ENCODE results near the gene SLC35D2.
"Not testable (repeated sequence)": the region's sequence is repeated elsewhere in the genome, so short reads cannot be mapped to it uniquely, and the experiment has no call there.

The SLC35D2 gene

GRCh38 chr9:96399325-96399633 lies 15.8 kb upstream of the SLC35D2 start:
- DNase-seq = no peak

- DNase-seq = no peak
These were observed 15.2 kb upstream of the SLC35D2 start for GRCh38 chr9:96398582-96399324.

DNA sequence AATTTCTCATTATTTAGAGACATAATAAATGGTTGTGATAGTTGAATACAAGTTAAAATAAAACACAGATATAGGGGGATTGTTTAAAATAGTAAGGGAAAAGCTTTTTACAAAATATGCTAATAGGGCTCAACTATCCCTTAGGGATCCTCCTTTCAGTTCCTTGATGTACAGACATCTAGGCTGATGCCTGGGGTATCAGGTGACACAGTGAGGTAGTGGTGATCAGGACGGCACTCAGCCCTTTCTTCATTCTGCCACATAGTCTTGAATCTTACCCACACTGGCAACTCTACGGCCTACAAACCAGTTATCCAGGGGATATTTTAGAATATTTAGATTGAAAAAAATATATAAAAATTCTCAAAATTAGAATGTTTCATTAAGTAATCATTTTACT lies 12.5 kb upstream of the SLC35D2 start:
- DNase-seq = no peak

- no peak for DNase-seq
These were observed 11.5 kb upstream of the SLC35D2 start for GRCh38 chr9:96394832-96395496.

- no peak for DNase-seq
These were observed 8.8 kb upstream of the SLC35D2 start for GRCh38 chr9:96392263-96392662.

- DNase-seq = no peak
These were observed 7.7 kb upstream of the SLC35D2 start for GRCh38 chr9:96391021-96391765.

DNA sequence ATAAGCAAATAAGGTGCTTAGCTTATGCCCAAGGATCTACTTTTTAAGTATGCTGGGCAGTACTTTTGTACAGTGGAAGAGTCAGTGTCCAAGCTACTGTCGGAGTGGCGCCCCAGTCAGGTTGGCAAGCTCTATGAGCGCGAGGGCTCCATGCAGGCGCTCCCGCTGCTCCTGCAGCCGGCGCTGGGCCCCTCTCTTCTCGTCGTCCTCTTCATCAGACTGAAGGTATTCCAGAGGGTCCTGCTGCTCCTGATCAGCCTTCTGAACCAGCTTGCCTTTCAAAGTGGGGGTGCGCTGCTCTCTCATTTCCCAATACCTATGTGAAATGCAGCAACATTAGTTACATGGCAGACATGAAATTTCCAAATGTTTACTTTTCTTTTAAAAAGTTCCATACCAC lies 4.6 kb upstream of the SLC35D2 start:
- DNase-seq = no peak

DNA sequence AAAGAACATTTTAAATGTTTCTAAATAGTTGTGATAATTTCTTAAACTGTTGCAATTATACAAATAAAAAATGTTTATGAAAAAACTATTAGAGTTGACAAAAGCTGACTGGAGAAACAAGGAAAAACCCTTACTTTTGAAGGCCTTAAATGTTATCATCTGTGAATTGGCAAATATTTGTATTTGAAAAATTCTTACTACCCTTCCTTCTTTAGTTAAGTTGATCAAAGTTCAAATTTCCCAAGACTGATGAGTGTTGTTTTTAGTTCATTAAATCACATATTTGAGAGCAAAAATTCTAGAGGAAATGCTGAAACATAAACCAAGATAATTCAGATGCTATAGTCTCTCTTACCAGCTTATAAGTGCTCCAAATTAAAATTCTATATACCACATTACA lies 2.6 kb upstream of the SLC35D2 start:
- DNase-seq = no peak

DNA sequence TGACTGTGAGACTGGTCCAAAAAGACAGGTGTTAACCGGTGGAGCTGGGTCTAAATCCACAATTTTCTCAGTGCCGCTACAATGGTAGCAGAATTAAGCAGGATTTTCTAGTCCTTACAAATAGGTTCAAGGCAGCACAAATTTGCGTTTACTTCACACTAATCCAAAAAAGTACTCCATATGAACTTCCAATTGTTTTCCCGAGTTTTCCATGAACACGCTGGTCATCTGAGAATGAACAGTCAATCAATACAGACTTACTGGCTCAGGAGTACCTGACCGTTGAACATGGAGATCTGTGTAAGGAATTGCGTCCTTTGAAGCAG lies 709 bp downstream of the SLC35D2 start:
- no peak for DNase-seq

GRCh38 chr9:96382175-96382574 lies 1.3 kb downstream of the SLC35D2 start:
- no peak for DNase-seq

DNA sequence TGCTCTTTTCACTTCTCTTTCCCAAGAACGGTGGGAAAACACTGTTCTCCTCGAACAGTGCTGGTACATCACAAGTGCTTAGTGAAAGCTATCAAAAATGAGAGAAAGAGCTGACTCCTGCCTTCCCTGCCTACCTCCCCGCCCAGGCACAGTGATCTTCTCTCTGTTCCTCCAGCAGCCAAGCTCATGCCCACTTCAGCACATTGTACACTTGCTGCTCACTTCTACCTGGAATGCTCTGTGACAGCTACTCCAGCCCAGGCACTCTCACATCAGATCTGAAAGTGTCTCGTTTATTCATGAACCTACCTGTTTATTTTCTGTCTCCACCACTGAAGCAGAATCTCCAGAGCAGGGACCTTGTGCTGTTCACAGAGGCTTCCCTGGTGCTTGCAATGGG lies 1.8 kb downstream of the SLC35D2 start:
- no peak for DNase-seq

DNA sequence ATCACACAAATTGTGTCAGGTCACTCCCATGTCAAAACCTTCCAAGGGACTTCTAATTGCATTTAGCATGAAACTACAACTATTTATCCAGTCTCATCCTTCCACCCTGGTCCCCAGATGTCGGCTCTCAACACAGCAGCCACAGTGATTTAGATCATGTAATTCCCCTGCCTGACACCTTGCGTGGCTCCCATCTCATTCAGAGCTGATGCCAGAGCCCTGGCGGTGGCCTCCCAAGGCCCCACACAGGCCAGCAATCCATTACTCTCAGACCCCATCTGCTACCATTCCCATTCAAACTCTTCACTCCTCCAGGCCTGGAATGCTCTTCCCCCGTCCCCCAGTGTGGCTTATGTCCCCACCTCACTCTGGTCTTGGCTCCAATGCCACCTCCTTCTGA lies 2.4 kb downstream of the SLC35D2 start:
- no peak for DNase-seq

DNA sequence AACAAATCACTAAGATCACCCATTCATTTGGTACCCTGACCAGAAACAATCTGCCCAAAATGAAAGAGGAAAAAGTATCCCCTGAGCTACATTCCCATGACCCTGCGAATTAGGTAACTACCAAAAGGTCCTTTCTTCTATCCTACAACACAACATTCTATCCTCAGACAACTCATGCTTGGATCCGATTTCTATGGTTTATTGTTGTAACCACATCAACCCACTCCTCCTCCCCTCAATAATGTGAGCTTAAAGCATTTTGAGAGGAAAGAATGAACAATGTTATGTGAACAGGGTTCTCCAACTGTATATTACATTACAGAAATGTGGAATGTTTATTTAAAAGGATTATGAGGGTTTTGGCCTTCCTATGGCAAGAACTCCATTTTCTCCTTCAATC lies 4.0 kb downstream of the SLC35D2 start:
- DNase-seq = no peak

DNA sequence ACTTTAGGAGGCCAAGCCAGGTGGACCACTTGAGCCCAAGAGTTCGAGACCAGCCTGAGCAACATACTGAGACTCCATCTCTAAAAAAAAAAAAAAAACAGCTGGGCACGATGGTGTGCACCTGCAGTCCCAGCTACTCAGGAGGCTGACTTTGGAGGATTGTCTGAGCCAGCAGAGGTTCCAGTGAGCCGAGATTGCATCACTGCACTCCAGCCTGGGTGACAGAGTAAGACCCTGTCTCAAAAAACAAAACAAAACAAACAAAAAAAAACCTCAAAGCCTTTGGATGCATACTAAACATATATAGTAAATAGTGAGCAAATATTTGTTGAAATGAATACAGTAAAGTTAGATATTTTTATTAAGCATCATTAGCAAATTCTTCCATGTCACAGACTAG lies 5.3 kb downstream of the SLC35D2 start:
- DNase-seq = no peak

- DNase-seq = no peak
These were observed 6.3 kb downstream of the SLC35D2 start for GRCh38 chr9:96376891-96377874.

DNA sequence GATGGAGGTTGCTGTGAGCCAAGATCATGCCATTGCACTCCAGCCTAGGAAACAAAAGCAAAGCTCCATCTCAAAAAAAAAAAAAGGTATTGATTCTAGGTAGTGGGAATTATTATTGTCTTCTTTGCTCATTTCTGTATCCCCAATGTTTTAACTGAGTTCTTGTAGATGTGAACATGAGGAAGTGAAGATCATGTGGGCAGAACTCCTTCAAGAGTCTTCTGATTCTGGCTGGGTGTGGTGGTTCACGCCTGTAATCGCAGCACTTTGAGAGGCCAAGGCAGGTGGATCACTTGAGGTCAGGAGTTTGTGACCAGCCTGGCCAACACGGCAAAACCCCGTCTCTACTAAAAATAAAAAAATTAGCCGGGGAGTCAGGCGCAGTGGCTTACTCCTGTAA lies 8.0 kb downstream of the SLC35D2 start:
- DNase-seq = not testable (repeated sequence)

GRCh38 chr9:96367943-96368342 lies 15.6 kb downstream of the SLC35D2 start:
- no peak for DNase-seq

- no peak for DNase-seq
These were observed 20.1 kb downstream of the SLC35D2 start for GRCh38 chr9:96363175-96363967.

DNA sequence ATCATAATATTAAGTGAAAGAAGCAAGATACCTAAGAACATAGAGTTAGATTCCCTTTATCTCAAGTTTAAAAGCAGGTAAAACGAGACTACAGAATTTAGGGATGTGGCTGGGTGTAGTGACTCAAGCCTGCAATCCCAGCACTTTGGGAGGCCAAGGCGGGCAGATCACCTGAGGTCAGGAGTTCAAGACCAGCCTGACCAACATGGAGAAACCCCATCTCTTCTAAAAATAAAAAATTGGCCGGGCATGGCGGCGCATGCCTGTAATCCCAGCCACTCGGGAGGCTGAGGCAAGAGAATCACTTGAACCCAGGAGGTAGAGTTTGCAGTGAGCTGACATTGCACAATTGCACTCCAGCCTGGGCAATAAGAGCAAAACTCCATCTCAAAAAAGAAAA lies 21.4 kb downstream of the SLC35D2 start:
- not testable (repeated sequence) for DNase-seq

DNA sequence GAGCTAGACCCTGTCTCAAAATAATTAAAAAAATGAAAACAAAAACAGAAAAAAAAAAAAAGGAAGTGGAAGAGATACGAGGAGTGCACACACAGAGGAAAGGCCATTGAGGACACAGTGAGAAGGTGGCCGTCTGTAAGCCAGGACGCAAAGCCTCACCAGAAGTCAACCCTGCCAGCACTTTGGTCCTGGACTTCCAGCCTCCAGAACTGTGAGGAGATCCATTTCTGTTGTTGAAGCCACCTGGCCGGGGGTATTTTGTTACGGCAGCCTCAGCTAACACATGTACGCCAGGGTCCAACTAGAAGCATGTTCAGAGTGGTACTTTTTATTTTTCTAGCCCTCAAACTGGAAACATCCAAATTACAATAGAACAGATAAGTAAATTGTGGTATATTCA lies 21.8 kb downstream of the SLC35D2 start:
- DNase-seq = no peak

- DNase-seq = no peak
These were observed 22.5 kb downstream of the SLC35D2 start for GRCh38 chr9:96360976-96361375.

GRCh38 chr9:96360523-96360922 lies 23.0 kb downstream of the SLC35D2 start:
- not testable (repeated sequence) for DNase-seq
